Lung (tissue), 12 donors: Measurements from ENCODE around the gene DGKH. TPM values are rescaled to one million over a fixed set of nuclear protein-coding genes. Genes with fewer than 3 reads are reported as not detected.

Source experiments
- ATAC-seq: fragments of 200-7000 bp; cut with Tn5 transposase; one replicate; pipeline ENCODE4 v1.9.1; 2020; ENCODE audit warnings: moderate number of reproducible peaks; ENCODE audit not compliant: insufficient read depth, low FRiP score
- DNase-seq, 3 donors: peaks; one replicate each; pipeline ENCODE4 v3.0.0-alpha.2; 2013 to 2017
- H3K27ac ChIP-seq, 2 donors: one replicate each; pipeline ENCODE4 v1.5.1; 2013; ENCODE audit warnings: mild to moderate bottlenecking in 2 of 2, moderate library complexity in 2 of 2, control low read depth in 1 of 2, inconsistent platforms in 1 of 2, low read depth in 1 of 2, low read length in 1 of 2
- H3K27me3 ChIP-seq, 3 donors: one replicate each; pipeline ENCODE4 v1.5.1; 2013; ENCODE audit warnings: low read length in 2 of 3; ENCODE audit not compliant: control insufficient read depth in 3 of 3, insufficient read depth in 3 of 3
- H3K36me3 ChIP-seq, 4 donors: one replicate each; pipeline ENCODE4 v1.5.1; 2013; ENCODE audit warnings: low read length in 4 of 4, mild to moderate bottlenecking in 1 of 4, moderate library complexity in 1 of 4; ENCODE audit not compliant: control insufficient read depth in 4 of 4, insufficient read depth in 4 of 4
- H3K4me1 ChIP-seq, 5 donors: one replicate each; pipeline ENCODE4 v1.5.1; 2013; ENCODE audit warnings: low read length in 5 of 5, mild to moderate bottlenecking in 2 of 5, moderate library complexity in 1 of 5; ENCODE audit not compliant: control insufficient read depth in 5 of 5, insufficient read depth in 5 of 5
- H3K4me3 ChIP-seq: one replicate; pipeline ENCODE4 v1.5.1; 2013; ENCODE audit warnings: mild to moderate bottlenecking, control low read depth, moderate library complexity
- H3K9ac ChIP-seq, 2 donors: one replicate each; pipeline ENCODE4 v1.5.1; 2013; ENCODE audit warnings: low read length in 2 of 2, control low read depth in 1 of 2; ENCODE audit not compliant: insufficient read depth in 1 of 2
- H3K9me3 ChIP-seq, 4 donors: one replicate each; pipeline ENCODE4 v1.5.1; 2013; ENCODE audit warnings: low read length in 3 of 4, mild to moderate bottlenecking in 1 of 4, moderate library complexity in 1 of 4; ENCODE audit not compliant: control insufficient read depth in 4 of 4, insufficient read depth in 3 of 4
- CTCF ChIP-seq: IDR thresholded peaks from 2 replicates; pipeline ENCODE4 v1.5.1; 2012; ENCODE audit warnings: mild to moderate bottlenecking; ENCODE audit errors: control extremely low read depth, extremely low read depth
- WGBS, 2 donors: extraction: QIAGEN DNeasy Blood & Tissue Kit; methylation state at CpG; one replicate each; pipeline ENCODE4 v1.1.7; 2013; 5-methylcytosine and 5-hydroxymethylcytosine counted together
- polyA plus RNA-seq, 2 donors: library from polyadenylated mRNA; stranded (reverse); fragments of 200-250 nt; gene quantifications; one replicate each; pipeline ENCODE4 v1.2.1, GENCODE V29; 2013
- total RNA-seq, 2 donors: library from RNA; depleted of rRNA in 1 of 2; stranded (reverse); fragments of >200 nt in 1 of 2; gene quantifications; one replicate each; pipeline ENCODE4 v1.2.1, GENCODE V29; 2014 to 2021
- donor health status: control.
- donor health status: control.
- donor health status: Bipolar disorder and iron deficiency.
- donor health status: healthy.
- donor health status: DM: yes; HTN: yes; CAD: no.

Gene DGKH
- total and polyA plus RNA-seq, 4 donors: 2.2 to 33.1 (median 11.4) TPM

- no peaks in the 10 kb centered on the region for H3K9me3 ChIP-seq
- H3K36me3 ChIP-seq: no peaks in the 10 kb centered on the region
- WGBS, 2 donors: 91 to 95% methylated on average over 4 of the region's 4 CpGs
- no peak for DNase-seq
- H3K4me1 ChIP-seq: peaks cover 0 to 30% (median 7%) of the 10 kb centered on the region in 5 donors
- no peaks in the 10 kb centered on the region for H3K27me3 ChIP-seq
- no peak for ATAC-seq
- no peak for TF ChIP-seq CTCF
- no peak overlapping the region for H3K27ac ChIP-seq
- H3K9ac ChIP-seq: peak overlapping the region in 1 of 2 donors; percentile 17
- no peak overlapping the region for H3K4me3 ChIP-seq
These were observed 227.1 kb downstream of the DGKH start for GRCh38 chr13:42275506-42275905.

- Histone ChIP-seq H3K27ac (no peak overlapping the region), H3K9me3 (no peaks in the 10 kb centered on the region), H3K36me3 (no peaks in the 10 kb centered on the region), H3K9ac (no peak overlapping the region), H3K4me3 (no peak overlapping the region), H3K4me1 (peaks cover 0 to 33% (median 9%) of the 10 kb centered on the region in 5 donors), H3K27me3 (no peaks in the 10 kb centered on the region)
- TF ChIP-seq CTCF: no peak
- no peak for DNase-seq
- ATAC-seq: no peak
- WGBS, 2 donors: 67 to 86% methylated on average over 3 of the region's 3 CpGs
These were observed 228.2 kb downstream of the DGKH start for GRCh38 chr13:42276683-42277082.

- no peak overlapping the region for H3K27ac ChIP-seq
- no peaks in the 10 kb centered on the region for H3K27me3 ChIP-seq
- 90 to 93% methylated on average over 7 of the region's 7 CpGs for WGBS, 2 donors
- peaks cover 0 to 31% (median 9%) of the 10 kb centered on the region in 5 donors for H3K4me1 ChIP-seq
- no peak overlapping the region for H3K9ac ChIP-seq
- no peak for TF ChIP-seq CTCF
- H3K36me3 ChIP-seq: no peaks in the 10 kb centered on the region
- no peaks in the 10 kb centered on the region for H3K9me3 ChIP-seq
- H3K4me3 ChIP-seq: no peak overlapping the region
- DNase-seq: no peak
- no peak for ATAC-seq
These were observed 229.3 kb downstream of the DGKH start for GRCh38 chr13:42277618-42278276.

- Histone ChIP-seq H3K9ac (no peak overlapping the region), H3K4me1 (peaks cover 0 to 21% (median 10%) of the 10 kb centered on the region in 5 donors), H3K9me3 (no peaks in the 10 kb centered on the region), H3K4me3 (no peak overlapping the region), H3K27me3 (no peaks in the 10 kb centered on the region), H3K36me3 (no peaks in the 10 kb centered on the region), H3K27ac (no peak overlapping the region)
- no peak for ATAC-seq
- DNase-seq: no peak
- no peak for TF ChIP-seq CTCF
- 30 to 75% methylated on average over 6 of the region's 6 CpGs for WGBS, 2 donors
These were observed 230.6 kb downstream of the DGKH start for GRCh38 chr13:42279080-42279479.
